Adipose tissue (tissue), 3 donors: ENCODE results near the gene TMEM63B. TPM values are rescaled to one million over a fixed set of nuclear protein-coding genes. Genes with fewer than 3 reads are reported as not detected.
"Not testable (repeated sequence)": the region's sequence is repeated elsewhere in the genome, so short reads cannot be mapped to it uniquely, and the experiment has no call there.

ENCODE experiments used
- H3K27ac ChIP-seq: one replicate; pipeline ENCODE4 v1.5.1; 2013; ENCODE audit warnings: low read depth, low read length
- WGBS, 3 donors: extraction: QIAGEN DNeasy Blood & Tissue Kit; methylation state at CpG; one replicate each; pipeline ENCODE4 v1.1.7; 2013; 5-methylcytosine and 5-hydroxymethylcytosine counted together
- polyA plus RNA-seq, 3 donors: library from polyadenylated mRNA; stranded (reverse); fragments of 200-250 nt; gene quantifications; one replicate each; pipeline ENCODE4 v1.2.3, GENCODE V29; 2013
- donor health status: healthy with polysubstance abuse.
- donor health status: Bipolar disorder and iron deficiency.
- donor health status: healthy.

TMEM63B gene
- polyA plus RNA-seq, 3 donors: 8.6 to 18.8 (median 10.9) TPM

- no peak overlapping the region for H3K27ac ChIP-seq
- 83 to 94% (median 84%) methylated on average over 8 to 9 of the region's 9 CpGs for WGBS, 3 donors
Observed at GRCh38 chr6:44178424-44179071, 51.2 kb downstream of the TMEM63B start.

GRCh38 chr6:44179072-44179536, 51.8 kb downstream of the TMEM63B start:
- WGBS, 3 donors: 65 to 68% (median 67%) methylated on average over 4 of the region's 4 CpGs
- H3K27ac ChIP-seq: no peak overlapping the region

GRCh38 chr6:44179648-44180047, 52.3 kb downstream of the TMEM63B start:
- H3K27ac ChIP-seq: no peak overlapping the region
- WGBS, 3 donors: 94 to 97% (median 95%) methylated on average over 7 of the region's 7 CpGs

GRCh38 chr6:44180406-44180805, 53.1 kb downstream of the TMEM63B start:
- no peak overlapping the region for H3K27ac ChIP-seq
- 83 to 92% (median 87%) methylated on average over 4 of the region's 4 CpGs for WGBS, 3 donors

GRCh38 chr6:44180886-44181285, 53.5 kb downstream of the TMEM63B start:
- no peak overlapping the region for H3K27ac ChIP-seq
- WGBS, 3 donors: 93 to 100% (median 94%) methylated on average over 4 of the region's 4 CpGs

GRCh38 chr6:44181784-44182183, 54.4 kb downstream of the TMEM63B start:
- not testable (repeated sequence) for H3K27ac ChIP-seq

- 90 to 96% (median 95%) methylated on average over 4 of the region's 4 CpGs for WGBS, 3 donors
- H3K27ac ChIP-seq: no peak overlapping the region
Observed at GRCh38 chr6:44182911-44183390, 55.6 kb downstream of the TMEM63B start.

GRCh38 chr6:44183783-44184182, 56.4 kb downstream of the TMEM63B start:
- 74 to 75% (median 75%) methylated on average over 8 to 9 of the region's 9 CpGs for WGBS, 3 donors
- no peak overlapping the region for H3K27ac ChIP-seq

GRCh38 chr6:44185356-44185755, 58.0 kb downstream of the TMEM63B start:
- not testable (repeated sequence) for H3K27ac ChIP-seq
- WGBS, 3 donors: 77 to 84% (median 82%) methylated on average over 7 of the region's 7 CpGs

- whole genome bisulfite sequencing, 3 donors: 35 to 62% (median 43%) methylated on average over 9 of the region's 9 CpGs
- H3K27ac ChIP-seq: no peak overlapping the region
Observed at GRCh38 chr6:44185953-44186634, 58.7 kb downstream of the TMEM63B start.

- H3K27ac ChIP-seq: no peak overlapping the region
- 69 to 81% (median 75%) methylated on average over 7 of the region's 7 CpGs for WGBS, 3 donors
Observed at GRCh38 chr6:44186635-44187025, 59.3 kb downstream of the TMEM63B start.

- no peak overlapping the region for H3K27ac ChIP-seq
- 67 to 89% (median 78%) methylated on average over 2 of the region's 2 CpGs for WGBS, 3 donors
Observed at GRCh38 chr6:44188819-44189218, 61.5 kb downstream of the TMEM63B start.

GRCh38 chr6:44189257-44189656, 61.9 kb downstream of the TMEM63B start:
- no peak overlapping the region for H3K27ac ChIP-seq
- WGBS, 3 donors: 70 to 87% (median 87%) methylated on average over 2 of the region's 2 CpGs

GRCh38 chr6:44190715-44191114, 63.4 kb downstream of the TMEM63B start:
- H3K27ac ChIP-seq: no peak overlapping the region
- 28 to 35% (median 31%) methylated on average over 2 of the region's 2 CpGs for whole genome bisulfite sequencing, 3 donors

- WGBS, 3 donors: 32 to 59% (median 39%) methylated on average over 10 of the region's 10 CpGs
- no peak overlapping the region for H3K27ac ChIP-seq
Observed at GRCh38 chr6:44192428-44193041, 65.2 kb downstream of the TMEM63B start.

GRCh38 chr6:44193307-44193910, 66.1 kb downstream of the TMEM63B start:
- no peak overlapping the region for H3K27ac ChIP-seq
- 95 to 97% (median 96%) methylated on average over 8 of the region's 8 CpGs for WGBS, 3 donors

- 78 to 90% (median 79%) methylated on average over 5 of the region's 5 CpGs for WGBS, 3 donors
- no peak overlapping the region for H3K27ac ChIP-seq
Observed at GRCh38 chr6:44194326-44194725, 67.0 kb downstream of the TMEM63B start.

- H3K27ac ChIP-seq: not testable (repeated sequence)
- WGBS, 3 donors: 93 to 95% (median 94%) methylated on average over 11 of the region's 11 CpGs
Observed at GRCh38 chr6:44196351-44196750, 69.0 kb downstream of the TMEM63B start.

GRCh38 chr6:44198684-44199083, 71.3 kb downstream of the TMEM63B start:
- no peak overlapping the region for H3K27ac ChIP-seq
- 82 to 88% (median 86%) methylated on average over 3 of the region's 3 CpGs for WGBS, 3 donors
